Activated CD4-positive, CD25-positive, alpha-beta regulatory T cell treated with anti-CD3 and anti-CD28 coated beads, Interleukin-2, amount 50 U/mL, for 72 hours (primary cell): Measurements from ENCODE around the gene ATF3.
"Not testable (repeated sequence)": the region's sequence is repeated elsewhere in the genome, so short reads cannot be mapped to it uniquely, and the experiment has no call there.

ENCODE experiments used
- DNase-seq: peaks from one replicate; pipeline ENCODE4 v3.0.0; 2021

Gene ATF3

DNA sequence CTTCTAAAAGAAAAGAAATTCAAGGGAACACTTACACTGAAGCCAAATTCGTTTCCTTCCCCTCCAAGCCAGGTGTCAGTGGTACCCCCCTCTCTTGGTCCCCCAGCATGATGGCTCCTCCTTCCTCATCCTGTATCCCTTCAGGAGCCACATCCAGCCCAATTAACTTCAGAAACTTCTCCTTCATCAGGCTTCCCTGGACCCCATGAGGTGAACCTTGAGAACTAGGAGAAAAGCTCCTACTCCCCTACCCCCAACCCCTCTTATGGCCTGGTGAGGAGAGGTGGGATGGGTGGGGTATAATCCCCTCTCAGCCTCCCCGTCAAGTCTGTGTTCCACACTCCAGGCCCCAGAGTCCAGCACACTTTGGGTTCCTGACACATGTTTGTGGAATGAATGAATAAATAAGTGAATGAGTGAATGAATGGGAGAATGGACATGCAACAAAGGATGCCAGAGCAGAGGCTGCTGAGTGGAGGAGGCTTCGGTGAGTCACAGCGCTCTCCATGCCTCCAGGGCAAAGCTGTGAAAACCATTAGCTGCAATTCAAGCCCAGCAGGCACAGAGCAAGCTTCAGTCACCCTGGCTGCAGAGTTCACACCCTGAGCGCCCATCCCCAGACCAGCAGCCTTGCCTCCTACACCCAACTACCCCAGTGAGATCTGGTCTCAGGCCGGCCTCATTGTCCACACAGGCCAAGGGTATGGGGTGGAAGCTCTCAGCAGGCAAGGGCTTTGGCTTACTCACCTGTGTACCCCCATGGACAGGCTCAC lies 47.3 kb downstream of the ATF3 start:
- no peak for DNase-seq

GRCh38 chr1:212656730-212657129 lies 48.2 kb downstream of the ATF3 start:
- DNase-seq: no peak

- not testable (repeated sequence) for DNase-seq
These were observed 49.7 kb downstream of the ATF3 start for GRCh38 chr1:212658250-212658649.

DNA sequence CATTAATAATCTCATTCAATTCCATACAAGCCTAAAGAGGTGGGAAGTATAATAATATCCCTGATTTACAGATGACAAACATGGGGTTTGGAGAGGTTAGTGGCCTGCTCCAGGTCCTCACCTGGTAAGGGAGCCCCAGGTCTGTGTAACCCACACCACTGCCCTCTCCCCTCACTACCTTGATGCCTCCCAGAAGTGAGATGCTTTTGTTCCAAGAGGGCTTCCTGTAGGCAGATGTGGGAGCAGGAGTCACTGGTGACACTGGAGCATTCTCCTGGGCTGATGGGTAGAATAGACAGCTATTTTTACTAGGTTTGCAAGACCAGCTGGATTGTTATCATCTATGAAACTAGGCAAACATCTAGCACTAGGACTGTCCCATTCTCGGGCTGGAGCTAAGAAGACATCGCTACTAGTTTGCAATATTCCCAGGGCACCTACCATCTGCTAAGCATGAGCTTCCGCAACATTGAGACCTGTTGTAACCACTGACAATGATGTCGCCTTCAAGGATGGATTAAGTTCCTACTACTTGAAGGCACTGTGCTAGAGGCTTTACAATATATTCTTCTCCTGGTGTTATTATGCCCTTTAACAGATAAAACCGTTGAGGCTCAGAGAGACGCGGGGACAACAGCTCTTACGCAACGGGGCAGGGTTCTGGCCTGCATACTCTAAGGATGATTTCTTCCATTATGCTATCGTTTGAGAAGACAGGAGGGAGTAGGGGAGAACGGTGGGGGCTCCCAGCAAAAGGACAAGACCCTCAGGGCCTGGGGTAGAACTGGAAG lies 56.0 kb downstream of the ATF3 start:
- no peak for DNase-seq

- peak; percentile 87 for DNase-seq
These were observed 56.9 kb downstream of the ATF3 start for GRCh38 chr1:212665241-212666115.

- no peak for DNase-seq
These were observed 57.7 kb downstream of the ATF3 start for GRCh38 chr1:212666116-212666775.

DNA sequence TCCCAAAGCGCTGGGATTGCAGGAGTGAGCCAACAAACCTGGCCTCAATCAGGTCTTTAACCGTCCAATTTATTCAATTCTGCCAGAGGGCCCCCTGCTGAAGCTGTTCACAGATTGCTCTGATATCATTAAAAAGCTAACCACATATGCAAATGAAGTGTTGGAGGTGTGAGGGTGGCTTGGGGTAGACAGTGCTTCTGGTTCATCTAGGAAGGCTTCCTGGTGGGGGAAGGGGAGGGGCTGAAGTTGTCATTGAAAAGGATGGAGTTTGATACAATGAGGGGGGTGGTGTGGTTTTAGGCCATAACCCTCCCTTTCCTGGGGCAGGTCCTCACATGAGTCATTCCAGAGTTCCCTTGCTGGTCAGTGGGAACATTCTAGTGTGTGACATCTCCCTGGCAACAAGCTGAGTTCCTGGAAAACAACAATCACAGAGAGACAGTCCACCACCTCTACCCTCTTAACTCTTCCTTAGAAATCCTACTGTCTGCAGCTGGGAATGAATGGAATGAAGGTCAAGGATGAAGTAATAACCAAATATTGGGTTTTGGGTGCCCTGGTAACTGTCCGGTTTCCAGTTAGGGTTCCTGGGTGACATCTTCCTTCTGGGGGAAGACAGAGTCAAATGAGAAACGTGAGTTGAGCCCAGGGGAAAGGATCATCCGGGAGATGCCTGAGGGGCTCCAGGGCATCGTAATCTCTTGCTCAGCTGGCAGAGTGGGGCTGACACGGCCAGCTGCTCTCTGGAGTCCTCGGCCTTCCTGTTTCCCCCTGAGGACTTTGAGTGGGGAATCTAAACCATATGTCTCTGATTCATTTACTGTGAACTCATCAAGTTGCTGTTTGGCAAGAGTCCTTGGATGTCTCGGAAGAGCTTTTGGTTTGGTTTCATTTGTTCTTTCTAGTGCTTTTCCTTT lies 58.9 kb downstream of the ATF3 start:
- DNase-seq: no peak

DNA sequence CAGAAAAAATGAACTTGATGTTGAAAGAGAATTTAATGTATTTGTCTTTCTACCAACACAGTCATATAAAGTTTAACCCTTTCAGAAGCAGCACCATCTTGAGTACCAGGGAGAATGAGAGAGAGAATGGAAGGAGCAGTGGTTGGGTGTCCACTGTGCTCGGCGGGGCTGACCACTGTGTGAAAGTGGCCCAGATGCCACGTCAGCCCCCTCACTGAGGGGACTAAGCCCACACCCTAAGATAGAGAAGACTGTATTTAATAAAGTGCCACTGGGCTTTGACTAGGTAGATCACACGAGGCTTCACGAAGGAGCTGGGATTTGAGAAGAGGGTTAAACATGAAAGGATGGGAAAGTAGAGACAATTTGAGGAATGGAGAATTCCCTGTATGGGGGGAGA lies 59.9 kb downstream of the ATF3 start:
- DNase-seq: no peak

DNA sequence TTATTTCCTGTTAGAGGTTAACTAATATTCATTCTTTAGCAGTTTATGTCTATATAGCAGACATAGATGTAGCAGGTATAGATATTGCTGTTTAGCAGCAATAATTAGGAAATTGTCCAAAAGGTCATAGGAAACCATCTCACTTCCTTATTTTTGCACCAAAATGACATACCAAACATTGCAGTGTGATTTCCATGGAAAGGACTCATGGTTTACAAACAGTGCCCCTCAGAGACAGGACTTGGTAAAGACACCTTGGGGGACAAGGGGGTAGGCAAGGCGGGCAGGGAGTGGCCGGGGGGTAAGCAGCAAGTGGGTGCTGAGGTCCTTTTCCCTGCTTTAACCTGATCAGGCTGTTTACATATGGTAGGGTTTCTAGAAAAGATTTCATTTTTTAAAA lies 60.5 kb downstream of the ATF3 start:
- DNase-seq: no peak

- DNase-seq: no peak
These were observed 61.0 kb downstream of the ATF3 start for GRCh38 chr1:212669600-212669999.

GRCh38 chr1:212670301-212670700 lies 61.7 kb downstream of the ATF3 start:
- DNase-seq: no peak
